Mesangial cell (primary cell): ENCODE data around the gene MTCL1. TPM values are rescaled to one million over a fixed set of nuclear protein-coding genes. Genes with fewer than 3 reads are reported as not detected.

Source experiments
- total RNA-seq: library from RNA; depleted of rRNA; stranded (reverse); fragments of >200 nt; gene quantifications from 2 replicates; pipeline ENCODE4 v1.2.3, GENCODE V29; 2015

MTCL1 gene
- total RNA-seq: 51.8 and 64.5 TPM in 2 replicates

DNA sequence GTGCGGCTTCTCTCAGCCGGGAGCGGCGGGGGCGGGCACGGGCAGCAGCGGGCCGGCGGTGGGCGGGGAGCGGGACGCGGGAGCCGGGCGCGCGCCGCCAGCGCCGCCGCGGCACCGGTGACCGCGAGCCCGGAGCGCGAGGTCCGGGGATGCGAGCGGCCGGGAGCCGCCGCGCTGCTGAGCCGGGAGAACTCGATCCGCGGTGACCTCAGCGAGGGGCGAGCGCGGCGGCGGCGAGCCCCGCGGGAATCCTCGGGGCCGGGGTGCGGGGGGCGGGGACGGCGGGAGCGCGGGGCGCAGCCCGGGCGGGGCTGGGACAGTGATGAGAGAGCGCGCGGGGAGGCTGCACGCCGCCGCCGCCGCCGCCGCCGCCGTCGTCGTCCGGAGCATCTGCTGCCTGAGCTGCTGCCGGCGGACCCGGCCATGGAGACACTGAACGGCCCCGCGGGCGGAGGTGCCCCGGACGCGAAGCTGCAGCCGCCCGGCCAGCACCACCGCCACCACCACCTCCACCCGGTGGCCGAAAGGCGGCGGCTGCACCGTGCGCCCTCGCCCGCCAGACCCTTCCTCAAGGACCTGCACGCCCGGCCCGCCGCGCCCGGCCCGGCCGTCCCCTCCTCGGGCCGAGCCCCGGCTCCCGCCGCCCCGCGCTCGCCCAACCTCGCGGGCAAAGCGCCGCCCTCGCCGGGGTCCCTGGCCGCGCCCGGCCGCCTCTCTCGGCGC is at the start of gene MTCL1:
Gene MTCL1, plus strand, starts transcription at position 319 of the 723 bp plus-strand sequence. Its CDS starts 105 bp downstream, at position 424.

Other genes starting within 250 kb of the MTCL1 start
- gene RAB12, start 96.1 kb upstream of the MTCL1 start, total RNA-seq: 22.8 and 24.1 TPM in 2 replicates